ENCODE measurements around the gene IL17C. TPM values are rescaled to one million over a fixed set of nuclear protein-coding genes. Genes with fewer than 3 reads are reported as not detected.

The IL17C gene
- total RNA-seq, 6 donors from 2014 or later, result 0.40 to 0.76 TPM; not detected in 4

GRCh38 chr16:88630433-88630832 is 7.9 kb upstream of the IL17C start:
- Histone ChIP-seq H3K27ac (no peak overlapping the region), H3K27me3 (no peaks in the 10 kb centered on the region), H3K9me3 (no peaks in the 10 kb centered on the region), H3K4me3 (no peak overlapping the region), H3K36me3 (peaks cover 22 to 75% (median 61%) of the 10 kb centered on the region in 4 donors), H3K4me1 (peaks cover 11 to 21% (median 16%) of the 10 kb centered on the region in 4 donors)
- ATAC-seq (ENCODE audit: low FRiP score in 2 of 2) (no peak), DNase-seq (peak in 1 of 2 donors; percentile 51)
- no peak for TF ChIP-seq POLR2AphosphoS5 (IDR thresholded peaks at IDR 0.05)
- no peak for TF ChIP-seq POLR2A (IDR thresholded peaks at IDR 0.05)
- TF ChIP-seq EP300 (IDR thresholded peaks at IDR 0.05), result no peak
- TF ChIP-seq CTCF (IDR thresholded peaks at IDR 0.05), result no peak
- WGBS, 2 donors, result 91 to 97% methylated on average over 6 to 11 of the region's 12 CpGs

GRCh38 chr16:88630941-88631340 is 7.4 kb upstream of the IL17C start:
- H3K4me1 ChIP-seq, result peaks cover 11 to 21% (median 18%) of the 10 kb centered on the region in 4 donors
- no peak for TF ChIP-seq EP300 (IDR thresholded peaks at IDR 0.05)
- no peak for TF ChIP-seq CTCF (IDR thresholded peaks at IDR 0.05)
- TF ChIP-seq POLR2A (IDR thresholded peaks at IDR 0.05), result no peak
- no peak for TF ChIP-seq POLR2AphosphoS5 (IDR thresholded peaks at IDR 0.05)
- WGBS, 2 donors, result 95 to 96% methylated on average over 18 to 21 of the region's 23 CpGs
- no peaks in the 10 kb centered on the region for H3K27me3 ChIP-seq
- ATAC-seq (ENCODE audit: low FRiP score in 2 of 2) (no peak), DNase-seq (peak in 1 of 2 donors; percentile 65)
- peaks cover 22 to 72% (median 58%) of the 10 kb centered on the region in 4 donors for H3K36me3 ChIP-seq
- no peak overlapping the region for H3K4me3 ChIP-seq
- no peaks in the 10 kb centered on the region for H3K9me3 ChIP-seq
- no peak overlapping the region for H3K27ac ChIP-seq

GRCh38 chr16:88631384-88631783 is 7.0 kb upstream of the IL17C start:
- no peak for TF ChIP-seq POLR2AphosphoS5 (IDR thresholded peaks at IDR 0.05)
- no peak for TF ChIP-seq POLR2A (IDR thresholded peaks at IDR 0.05)
- TF ChIP-seq EP300 (IDR thresholded peaks at IDR 0.05), result no peak
- ATAC-seq (ENCODE audit: low FRiP score in 2 of 2) (no peak), DNase-seq (peak in 1 of 2 donors; percentile 52)
- H3K27me3 ChIP-seq, result no peaks in the 10 kb centered on the region
- no peak overlapping the region for H3K27ac ChIP-seq
- H3K36me3 ChIP-seq, result peaks cover 22 to 67% (median 57%) of the 10 kb centered on the region in 4 donors
- no peaks in the 10 kb centered on the region for H3K9me3 ChIP-seq
- 70 to 81% methylated on average over 16 of the region's 16 CpGs for WGBS, 2 donors
- H3K4me3 ChIP-seq, result no peak overlapping the region
- peaks cover 11 to 21% (median 18%) of the 10 kb centered on the region in 4 donors for H3K4me1 ChIP-seq

GRCh38 chr16:88631920-88632586 is 6.3 kb upstream of the IL17C start:
- H3K4me3 ChIP-seq, result no peak overlapping the region
- TF ChIP-seq EP300 (IDR thresholded peaks at IDR 0.05), result no peak
- TF ChIP-seq POLR2AphosphoS5 (IDR thresholded peaks at IDR 0.05), result no peak
- no peak for TF ChIP-seq CTCF (IDR thresholded peaks at IDR 0.05)
- TF ChIP-seq POLR2A (IDR thresholded peaks at IDR 0.05), result no peak
- H3K27me3 ChIP-seq, result no peaks in the 10 kb centered on the region
- H3K36me3 ChIP-seq, result peaks cover 21 to 62% (median 55%) of the 10 kb centered on the region in 4 donors
- peaks cover 11 to 21% (median 18%) of the 10 kb centered on the region in 4 donors for H3K4me1 ChIP-seq
- WGBS, 2 donors, result 92 to 94% methylated on average over 14 to 24 of the region's 30 CpGs
- DNase-seq, result peak in 1 of 2 donors; percentile 82
- ATAC-seq (ENCODE audit: low FRiP score in 2 of 2), result no peak
- no peaks in the 10 kb centered on the region for H3K9me3 ChIP-seq
- H3K27ac ChIP-seq, result no peak overlapping the region

- peaks cover 11 to 21% (median 18%) of the 10 kb centered on the region in 4 donors for H3K4me1 ChIP-seq
- H3K27ac ChIP-seq, result no peak overlapping the region
- 92% methylated on average over 11 of the region's 11 CpGs for WGBS, 2 donors
- TF ChIP-seq CTCF (IDR thresholded peaks at IDR 0.05) (no peak), POLR2AphosphoS5 (IDR thresholded peaks at IDR 0.05) (no peak), EP300 (IDR thresholded peaks at IDR 0.05) (no peak), POLR2A (IDR thresholded peaks at IDR 0.05) (no peak)
- ATAC-seq (ENCODE audit: low FRiP score in 2 of 2), result no peak
- DNase-seq, result no peak
- H3K4me3 ChIP-seq, result no peak overlapping the region
- no peaks in the 10 kb centered on the region for H3K9me3 ChIP-seq
- no peaks in the 10 kb centered on the region for H3K27me3 ChIP-seq
- peaks cover 16 to 57% (median 51%) of the 10 kb centered on the region in 4 donors for H3K36me3 ChIP-seq
Measured at GRCh38 chr16:88632587-88632930, 5.8 kb upstream of the IL17C start.

All from upper lobe of left lung (tissue), 6 donors.